Right lobe of liver (tissue), 4 donors: ENCODE data around the gene EXOSC9.

Source experiments
- POLR2A ChIP-seq: fragments of 450-650 bp; IDR thresholded peaks from one replicate; pipeline ENCODE4 v1.6.1; 2017; ENCODE audit warnings: antibody characterized with exemption, mild to moderate bottlenecking
- TF ChIP-seq, protein P1 (sequence below), 4 donors: fragments of 200-600 bp in 3 of 4; fragments of 450-650 bp in 1 of 4; IDR thresholded peaks; one replicate each; pipeline versions ENCODE4 v1.5.1 to v1.8.0; 2016 to 2022; ENCODE audit warnings: antibody characterized with exemption in 4 of 4, mild to moderate bottlenecking in 2 of 4
- donor health status: DM: no; HTN: no; CAD: no.
- donor health status: DM: no; HTN: no; CAD: no.
- donor health status: DM: no; HTN: yes; CAD: no.

DNA sequence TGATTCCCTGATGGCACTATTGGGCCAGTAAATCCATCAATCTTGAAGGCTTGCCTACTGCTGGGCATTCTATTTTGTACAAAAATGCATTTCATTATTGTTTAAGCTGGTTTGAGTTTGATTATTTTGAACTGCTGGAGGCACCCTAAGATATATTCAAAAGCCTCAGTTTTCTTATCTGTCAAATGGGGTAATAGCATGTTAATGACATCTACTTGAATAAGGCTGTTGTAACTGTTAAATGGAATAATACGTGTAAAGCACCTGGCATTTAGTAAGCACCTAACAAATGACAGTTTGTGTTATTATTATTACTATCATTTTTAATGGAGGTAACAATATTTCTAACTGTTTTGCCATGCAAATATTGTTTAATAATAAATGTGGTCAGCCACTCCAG lies 29.3 kb upstream of the EXOSC9 start:
- TF ChIP-seq, protein P1, sequence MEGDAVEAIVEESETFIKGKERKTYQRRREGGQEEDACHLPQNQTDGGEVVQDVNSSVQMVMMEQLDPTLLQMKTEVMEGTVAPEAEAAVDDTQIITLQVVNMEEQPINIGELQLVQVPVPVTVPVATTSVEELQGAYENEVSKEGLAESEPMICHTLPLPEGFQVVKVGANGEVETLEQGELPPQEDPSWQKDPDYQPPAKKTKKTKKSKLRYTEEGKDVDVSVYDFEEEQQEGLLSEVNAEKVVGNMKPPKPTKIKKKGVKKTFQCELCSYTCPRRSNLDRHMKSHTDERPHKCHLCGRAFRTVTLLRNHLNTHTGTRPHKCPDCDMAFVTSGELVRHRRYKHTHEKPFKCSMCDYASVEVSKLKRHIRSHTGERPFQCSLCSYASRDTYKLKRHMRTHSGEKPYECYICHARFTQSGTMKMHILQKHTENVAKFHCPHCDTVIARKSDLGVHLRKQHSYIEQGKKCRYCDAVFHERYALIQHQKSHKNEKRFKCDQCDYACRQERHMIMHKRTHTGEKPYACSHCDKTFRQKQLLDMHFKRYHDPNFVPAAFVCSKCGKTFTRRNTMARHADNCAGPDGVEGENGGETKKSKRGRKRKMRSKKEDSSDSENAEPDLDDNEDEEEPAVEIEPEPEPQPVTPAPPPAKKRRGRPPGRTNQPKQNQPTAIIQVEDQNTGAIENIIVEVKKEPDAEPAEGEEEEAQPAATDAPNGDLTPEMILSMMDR (IDR thresholded peaks at IDR 0.05): no peak
- TF ChIP-seq POLR2A: no peak
